Suprapubic skin (tissue), 4 donors: ENCODE results near the gene NMNAT2.
"Not testable (repeated sequence)": the region's sequence is repeated elsewhere in the genome, so short reads cannot be mapped to it uniquely, and the experiment has no call there.

ENCODE experiments used
- CTCF ChIP-seq, 2 donors: fragments of 200-600 bp in 1 of 2; fragments of 450-650 bp in 1 of 2; sonication (generic) in 1 of 2; IDR thresholded peaks; one replicate each; pipeline ENCODE4 v1.5.1; 2016 to 2019; ENCODE audit warnings: antibody characterized with exemption in 2 of 2, mild to moderate bottlenecking in 1 of 2, moderate library complexity in 1 of 2
- EP300 ChIP-seq: sonication (generic); formaldehyde crosslinking; IDR thresholded peaks from one replicate; pipeline ENCODE4 v1.6.1; 2017; ENCODE audit warnings: antibody characterized with exemption
- POLR2A ChIP-seq, 2 donors: fragments of 450-650 bp; IDR thresholded peaks; one replicate each; pipeline ENCODE4 v1.6.1; 2017; ENCODE audit warnings: antibody characterized with exemption in 2 of 2, mild to moderate bottlenecking in 2 of 2, moderate library complexity in 2 of 2
- POLR2AphosphoS5 ChIP-seq, 3 donors: sonication (generic); formaldehyde crosslinking; IDR thresholded peaks; one replicate each; pipeline ENCODE4 v1.6.1; 2017; ENCODE audit warnings: antibody characterized with exemption in 3 of 3

- not testable (repeated sequence) for TF ChIP-seq CTCF (IDR thresholded peaks at IDR 0.05); POLR2A (IDR thresholded peaks at IDR 0.05); POLR2AphosphoS5 (IDR thresholded peaks at IDR 0.05); EP300
These were observed 16.6 kb downstream of the NMNAT2 start for GRCh38 chr1:183401565-183401964.
